IPS DF 6.9 (cell line): Measurements from ENCODE around the gene XRCC6.

Source experiments
- DNase-seq: peaks from one replicate; pipeline ENCODE4 v3.0.0-alpha.2; 2013; ENCODE audit warnings: low read depth, low spot score
- H3K27ac ChIP-seq: one replicate; pipeline ENCODE4 v1.5.1; 2013; ENCODE audit warnings: low read length, control low read depth
- H3K27me3 ChIP-seq: 2 replicates; pipeline ENCODE4 v1.6.1; 2013; ENCODE audit warnings: mild to moderate bottlenecking, low read length; ENCODE audit not compliant: control insufficient read depth, insufficient read depth
- H3K36me3 ChIP-seq: 2 replicates; pipeline ENCODE4 v1.6.1; 2013; ENCODE audit warnings: low read length; ENCODE audit not compliant: control insufficient read depth, insufficient read depth
- H3K4me1 ChIP-seq: 2 replicates; pipeline ENCODE4 v1.6.1; 2013; ENCODE audit warnings: low read length; ENCODE audit not compliant: control insufficient read depth, insufficient read depth
- H3K4me3 ChIP-seq: 2 replicates; pipeline ENCODE4 v1.5.1; 2013; ENCODE audit warnings: mild to moderate bottlenecking, low read length
- H3K9me3 ChIP-seq: 2 replicates; pipeline ENCODE4 v1.6.1; 2013; ENCODE audit warnings: low read length, inconsistent platforms; ENCODE audit not compliant: control insufficient read depth, insufficient read depth
- WGBS: extraction: QIAGEN DNeasy Blood & Tissue Kit; methylation state at CpG from one replicate; pipeline ENCODE4 v1.1.7; 2013; ENCODE audit warnings: mixed read lengths, missing lambda C conversion rate; ENCODE audit not compliant: insufficient read length, insufficient coverage; 5-methylcytosine and 5-hydroxymethylcytosine counted together

Gene XRCC6

DNA sequence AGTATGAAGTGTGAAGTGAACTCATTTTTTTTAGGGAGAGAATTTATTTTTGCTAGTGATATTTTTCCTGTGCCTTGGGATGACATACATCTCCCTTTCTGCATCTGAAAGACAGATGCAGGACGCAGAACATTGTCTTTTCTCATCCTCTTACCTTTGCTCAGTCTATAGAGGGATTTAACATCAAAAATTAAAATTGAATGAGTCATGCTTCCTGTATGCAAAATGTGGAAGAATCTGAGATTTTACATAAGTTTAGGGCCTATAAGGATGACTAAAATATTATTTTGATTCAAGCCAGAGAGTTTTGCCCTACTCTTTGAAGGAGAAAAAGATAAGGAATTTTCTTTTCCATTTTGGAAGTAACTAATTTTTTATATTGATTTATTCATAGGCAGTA lies 27.3 kb downstream of the XRCC6 start:
- peaks cover 37% of the 10 kb centered on the region for H3K36me3 ChIP-seq
- DNase-seq, result no peak
- no CpG with 5 or more reads among the region's 1 CpG for WGBS

DNA sequence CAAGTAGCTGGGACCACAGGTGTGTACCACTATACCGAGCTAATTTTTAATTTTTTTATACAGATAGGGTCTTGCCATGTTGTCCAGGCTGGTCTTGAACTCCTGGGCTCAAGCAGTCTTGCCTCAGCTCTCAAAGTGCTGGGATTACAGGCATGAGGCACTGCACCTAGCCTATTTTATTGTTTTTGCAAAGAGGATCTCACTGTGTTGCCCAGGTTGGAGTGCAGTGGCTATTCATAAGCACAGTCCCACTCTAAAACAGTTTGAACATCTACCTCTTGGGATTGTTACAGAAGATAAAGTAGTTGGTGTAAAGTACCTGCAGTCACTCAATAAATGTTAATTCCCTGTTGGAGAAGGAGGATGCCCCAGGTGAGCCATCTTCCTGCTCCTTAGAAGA lies 29.1 kb downstream of the XRCC6 start:
- Histone ChIP-seq H3K4me1 (no peaks in the 10 kb centered on the region), H3K36me3 (peaks cover 52% of the 10 kb centered on the region), H3K27ac (no peak overlapping the region), H3K9me3 (no peaks in the 10 kb centered on the region), H3K4me3 (no peak overlapping the region), H3K27me3 (no peaks in the 10 kb centered on the region)
- no peak for DNase-seq
- WGBS, result no CpG with 5 or more reads among the region's 1 CpG

More for the DNA sequence above, 27.3 kb downstream of the XRCC6 start:
- Histone ChIP-seq H3K4me1 (no peaks in the 10 kb centered on the region), H3K9me3 (no peaks in the 10 kb centered on the region), H3K27me3 (no peaks in the 10 kb centered on the region), H3K27ac (no peak overlapping the region), H3K4me3 (no peak overlapping the region)

DNA sequence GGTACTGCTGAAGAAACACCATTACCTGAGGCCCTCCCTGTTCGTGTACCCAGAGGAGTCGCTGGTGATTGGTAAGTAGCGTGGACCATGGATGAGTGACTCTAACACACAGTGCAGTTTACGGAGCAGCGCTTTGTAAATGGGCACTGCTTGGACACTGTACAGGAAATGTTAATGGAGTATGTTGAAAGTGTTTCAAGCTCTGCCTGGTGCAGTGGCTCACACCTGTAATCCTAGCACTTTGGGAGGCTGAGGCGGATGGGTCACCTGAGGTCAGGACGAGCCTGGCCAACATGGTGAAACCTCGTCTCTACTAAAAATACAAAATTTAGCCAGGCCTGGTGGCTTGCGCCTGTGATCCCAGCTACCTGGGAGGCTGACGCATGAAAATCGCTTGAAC lies 29.7 kb downstream of the XRCC6 start:
- Histone ChIP-seq H3K36me3 (peaks cover 52% of the 10 kb centered on the region), H3K27ac (no peak overlapping the region), H3K9me3 (no peaks in the 10 kb centered on the region), H3K4me3 (no peak overlapping the region), H3K4me1 (no peaks in the 10 kb centered on the region), H3K27me3 (no peaks in the 10 kb centered on the region)
- no peak for DNase-seq
- WGBS, result no CpG with 5 or more reads among the region's 11 CpGs

DNA sequence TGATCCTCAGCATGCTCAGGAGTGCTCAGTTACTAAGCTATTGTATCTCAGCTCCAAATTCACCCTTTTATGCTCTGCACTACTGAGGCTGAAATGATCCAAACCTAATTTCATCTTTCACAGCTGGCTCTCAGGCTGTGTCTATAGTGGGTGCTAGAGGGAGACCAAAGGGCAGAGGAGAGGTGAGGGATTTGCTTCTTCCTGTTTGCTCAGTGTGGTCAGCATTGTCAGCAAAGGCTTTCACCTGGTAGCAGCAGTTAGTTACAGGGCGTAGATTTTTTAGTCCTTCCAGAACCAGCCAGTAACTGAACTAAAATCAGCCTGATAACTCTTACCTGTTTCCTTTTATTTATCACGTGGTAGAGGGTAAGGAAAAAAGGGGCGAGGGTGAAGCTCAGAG lies 33.2 kb downstream of the XRCC6 start:
- Histone ChIP-seq H3K27ac (no peak overlapping the region), H3K4me3 (no peak overlapping the region), H3K36me3 (peaks cover 59% of the 10 kb centered on the region), H3K9me3 (no peaks in the 10 kb centered on the region), H3K4me1 (no peaks in the 10 kb centered on the region), H3K27me3 (no peaks in the 10 kb centered on the region)
- no CpG with 5 or more reads among the region's 3 CpGs for WGBS
- DNase-seq, result no peak

DNA sequence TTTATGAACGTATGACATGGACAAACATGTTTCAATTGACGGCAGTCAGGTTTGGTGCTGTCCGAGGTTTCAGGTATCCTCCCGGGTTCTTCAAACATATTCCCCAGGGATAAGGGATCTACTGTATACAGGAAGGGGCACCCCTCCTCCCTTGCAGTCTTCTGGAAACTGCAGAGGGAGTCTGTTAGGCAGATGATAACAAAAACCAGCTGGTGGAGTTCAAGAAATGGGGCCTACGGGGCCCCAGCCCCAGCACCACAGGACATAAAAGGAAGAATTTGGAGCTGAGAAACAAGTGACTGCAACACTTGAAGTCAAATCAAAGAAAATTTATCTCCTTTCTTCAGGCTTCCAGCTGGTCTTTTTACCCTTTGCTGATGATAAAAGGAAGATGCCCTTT lies 35.5 kb downstream of the XRCC6 start:
- no peak for DNase-seq
- no peak overlapping the region for H3K27ac ChIP-seq
- no CpG with 5 or more reads among the region's 5 CpGs for WGBS

DNA sequence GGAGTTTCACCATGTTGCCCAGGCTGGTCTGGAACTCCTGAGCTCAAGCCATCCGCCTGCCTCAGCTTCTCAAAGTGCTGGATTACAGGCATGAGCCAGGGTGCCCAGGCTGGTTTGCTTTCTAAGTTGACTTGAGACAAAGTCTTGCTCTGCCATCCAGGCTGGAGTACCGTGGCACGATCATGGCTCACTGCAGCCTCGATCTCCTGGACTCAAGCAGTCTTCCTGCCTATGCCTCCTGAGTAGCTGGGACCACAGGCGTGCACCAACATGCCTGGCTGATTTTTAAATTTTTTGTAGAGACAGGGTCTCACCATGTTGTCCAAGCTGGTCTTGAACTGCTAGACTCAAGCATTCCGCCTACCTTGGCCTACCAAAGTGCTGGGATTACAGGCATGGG lies 36.6 kb downstream of the XRCC6 start:
- H3K4me1 ChIP-seq, result no peaks in the 10 kb centered on the region
- H3K9me3 ChIP-seq, result no peaks in the 10 kb centered on the region
- no CpG with 5 or more reads among the region's 6 CpGs for WGBS
- peaks cover 49% of the 10 kb centered on the region for H3K36me3 ChIP-seq
- no peak overlapping the region for H3K27ac ChIP-seq
- no peak for DNase-seq
- H3K27me3 ChIP-seq, result no peaks in the 10 kb centered on the region
- no peak overlapping the region for H3K4me3 ChIP-seq

More for the DNA sequence above, 35.5 kb downstream of the XRCC6 start:
- no peaks in the 10 kb centered on the region for H3K9me3 ChIP-seq
- no peak overlapping the region for H3K4me3 ChIP-seq
- H3K27me3 ChIP-seq, result no peaks in the 10 kb centered on the region
- peaks cover 56% of the 10 kb centered on the region for H3K36me3 ChIP-seq
- H3K4me1 ChIP-seq, result no peaks in the 10 kb centered on the region

DNA sequence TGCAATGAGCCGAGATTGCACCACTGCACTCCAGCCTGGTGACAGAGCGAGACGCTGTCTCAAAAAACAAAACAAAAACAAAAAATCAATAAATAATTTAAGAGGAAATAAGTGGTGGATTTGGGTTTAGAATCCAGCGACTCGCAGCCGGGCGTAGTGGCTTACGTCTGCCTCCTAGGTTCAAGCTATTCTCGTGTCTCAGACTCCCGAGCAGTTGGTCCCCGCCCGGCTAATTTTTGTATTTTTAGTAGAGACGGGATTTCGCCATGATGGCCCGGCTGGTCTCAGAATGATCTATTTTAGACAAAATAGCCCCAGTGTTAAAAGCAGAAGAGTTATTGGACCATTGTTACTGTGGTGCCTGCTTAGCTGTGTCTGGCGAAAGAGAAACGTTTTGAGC lies 37.8 kb downstream of the XRCC6 start:
- H3K27ac ChIP-seq, result no peak overlapping the region
- H3K4me1 ChIP-seq, result no peaks in the 10 kb centered on the region
- peaks cover 50% of the 10 kb centered on the region for H3K36me3 ChIP-seq
- no peak for DNase-seq
- H3K27me3 ChIP-seq, result no peaks in the 10 kb centered on the region
- H3K4me3 ChIP-seq, result no peak overlapping the region
- no CpG with 5 or more reads among the region's 17 CpGs for WGBS
- no peaks in the 10 kb centered on the region for H3K9me3 ChIP-seq

DNA sequence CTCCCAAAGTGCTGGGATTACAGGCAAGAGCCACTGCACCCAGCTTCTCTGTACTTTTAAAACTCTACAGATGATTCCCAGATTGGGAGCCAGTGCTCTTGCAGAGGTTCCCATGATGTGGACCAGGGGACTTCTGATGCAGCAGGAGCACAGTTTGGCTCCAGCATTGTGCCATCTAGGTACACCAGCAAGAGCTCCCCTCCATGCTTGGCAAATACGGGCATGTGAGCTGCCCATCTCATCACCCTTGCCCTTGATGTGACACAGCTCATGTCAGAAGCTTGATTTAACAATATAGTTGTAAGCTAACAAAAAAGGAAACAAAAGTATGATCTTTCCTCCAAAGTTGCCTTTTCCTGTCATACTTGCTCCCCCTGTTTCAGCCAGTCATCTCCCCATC lies 38.8 kb downstream of the XRCC6 start:
- H3K27me3 ChIP-seq, result no peaks in the 10 kb centered on the region
- no peak for DNase-seq
- H3K4me3 ChIP-seq, result no peak overlapping the region
- no peaks in the 10 kb centered on the region for H3K9me3 ChIP-seq
- peaks cover 41% of the 10 kb centered on the region for H3K36me3 ChIP-seq
- WGBS, result no CpG with 5 or more reads among the region's 1 CpG
- H3K27ac ChIP-seq, result no peak overlapping the region
- no peaks in the 10 kb centered on the region for H3K4me1 ChIP-seq

DNA sequence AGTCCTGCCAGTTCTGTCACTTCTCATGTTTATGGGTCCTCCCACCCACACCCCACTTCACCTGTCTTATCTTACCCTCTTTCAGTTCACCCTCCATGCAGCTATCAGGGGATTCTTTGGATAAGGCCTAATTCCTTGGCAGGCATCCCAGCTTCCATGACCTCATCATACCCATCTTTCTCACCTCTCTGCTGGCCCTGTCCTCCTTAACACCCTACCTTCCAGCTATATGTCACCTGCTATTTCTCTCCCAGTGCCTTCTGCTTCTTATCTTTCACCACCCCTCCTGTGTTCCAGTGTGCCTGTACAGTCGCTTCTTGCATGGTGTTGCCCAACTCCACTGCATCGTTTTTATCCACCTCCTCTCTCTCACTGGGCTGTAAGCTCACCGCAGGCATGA lies 39.3 kb downstream of the XRCC6 start:
- no peaks in the 10 kb centered on the region for H3K4me1 ChIP-seq
- no peaks in the 10 kb centered on the region for H3K9me3 ChIP-seq
- H3K27me3 ChIP-seq, result no peaks in the 10 kb centered on the region
- no peak overlapping the region for H3K4me3 ChIP-seq
- DNase-seq, result no peak
- no peak overlapping the region for H3K27ac ChIP-seq
- H3K36me3 ChIP-seq, result peaks cover 41% of the 10 kb centered on the region
- no CpG with 5 or more reads among the region's 3 CpGs for WGBS

DNA sequence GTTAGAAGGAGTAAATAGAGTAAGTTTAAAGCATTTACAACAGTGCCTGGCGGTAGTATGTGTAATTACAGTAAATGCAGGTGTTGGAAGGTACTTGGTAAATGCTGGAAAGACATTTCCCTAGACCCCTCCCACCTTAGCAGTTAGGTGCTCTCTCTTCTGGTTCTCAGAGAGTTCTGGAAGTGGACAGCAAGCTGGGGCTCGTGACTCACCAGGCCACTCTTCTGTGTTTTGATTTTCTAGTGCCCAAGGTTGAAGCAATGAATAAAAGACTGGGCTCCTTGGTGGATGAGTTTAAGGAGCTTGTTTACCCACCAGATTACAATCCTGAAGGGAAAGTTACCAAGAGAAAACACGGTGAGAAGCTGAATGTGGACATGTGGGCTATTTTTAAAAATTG lies 40.0 kb downstream of the XRCC6 start:
- Histone ChIP-seq H3K27me3 (no peaks in the 10 kb centered on the region), H3K4me3 (no peak overlapping the region), H3K9me3 (no peaks in the 10 kb centered on the region), H3K36me3 (peaks cover 38% of the 10 kb centered on the region), H3K27ac (no peak overlapping the region), H3K4me1 (no peaks in the 10 kb centered on the region)
- no CpG with 5 or more reads among the region's 3 CpGs for WGBS
- DNase-seq, result no peak

DNA sequence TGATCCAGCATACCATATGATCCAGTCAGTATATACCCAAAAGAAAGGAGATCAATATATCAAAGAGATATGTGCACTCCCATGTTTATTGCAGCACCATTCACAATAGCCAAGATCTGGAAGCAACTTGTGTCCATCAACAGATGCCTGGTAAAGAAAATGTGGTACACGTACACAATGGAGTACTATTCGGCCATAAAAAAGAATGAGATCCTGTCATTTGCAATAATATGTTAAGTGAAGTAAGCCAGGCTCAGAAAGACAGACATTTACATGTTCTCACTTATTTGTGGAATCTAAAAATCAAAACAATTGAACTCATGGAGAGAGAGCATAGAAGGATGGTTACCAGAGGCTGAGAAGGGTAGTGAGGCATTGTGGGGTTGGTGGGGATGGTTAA lies 40.6 kb downstream of the XRCC6 start:
- Histone ChIP-seq H3K4me1 (no peaks in the 10 kb centered on the region), H3K27me3 (no peaks in the 10 kb centered on the region), H3K4me3 (no peak overlapping the region), H3K9me3 (no peaks in the 10 kb centered on the region), H3K27ac (no peak overlapping the region), H3K36me3 (peaks cover 35% of the 10 kb centered on the region)
- DNase-seq, result no peak
- WGBS, result no CpG with 5 or more reads among the region's 2 CpGs
